GM23248 (cell line): Measurements from ENCODE around the gene SRRT.

Source experiments
- EZH2 ChIP-seq: fragments of 200-600 bp; sonication (generic); IDR thresholded peaks from 2 replicates; pipeline ENCODE4 v1.6.1; 2018; ENCODE audit warnings: antibody characterized with exemption, mild to moderate bottlenecking; ENCODE audit not compliant: insufficient read depth, poor library complexity, severe bottlenecking
- EZH2phosphoT487 ChIP-seq: fragments of 200-600 bp; sonication (generic); IDR thresholded peaks from 2 replicates; pipeline ENCODE4 v1.6.1; 2018; ENCODE audit warnings: antibody characterized with exemption, moderate library complexity, mild to moderate bottlenecking, low read depth; ENCODE audit not compliant: insufficient read depth

DNA sequence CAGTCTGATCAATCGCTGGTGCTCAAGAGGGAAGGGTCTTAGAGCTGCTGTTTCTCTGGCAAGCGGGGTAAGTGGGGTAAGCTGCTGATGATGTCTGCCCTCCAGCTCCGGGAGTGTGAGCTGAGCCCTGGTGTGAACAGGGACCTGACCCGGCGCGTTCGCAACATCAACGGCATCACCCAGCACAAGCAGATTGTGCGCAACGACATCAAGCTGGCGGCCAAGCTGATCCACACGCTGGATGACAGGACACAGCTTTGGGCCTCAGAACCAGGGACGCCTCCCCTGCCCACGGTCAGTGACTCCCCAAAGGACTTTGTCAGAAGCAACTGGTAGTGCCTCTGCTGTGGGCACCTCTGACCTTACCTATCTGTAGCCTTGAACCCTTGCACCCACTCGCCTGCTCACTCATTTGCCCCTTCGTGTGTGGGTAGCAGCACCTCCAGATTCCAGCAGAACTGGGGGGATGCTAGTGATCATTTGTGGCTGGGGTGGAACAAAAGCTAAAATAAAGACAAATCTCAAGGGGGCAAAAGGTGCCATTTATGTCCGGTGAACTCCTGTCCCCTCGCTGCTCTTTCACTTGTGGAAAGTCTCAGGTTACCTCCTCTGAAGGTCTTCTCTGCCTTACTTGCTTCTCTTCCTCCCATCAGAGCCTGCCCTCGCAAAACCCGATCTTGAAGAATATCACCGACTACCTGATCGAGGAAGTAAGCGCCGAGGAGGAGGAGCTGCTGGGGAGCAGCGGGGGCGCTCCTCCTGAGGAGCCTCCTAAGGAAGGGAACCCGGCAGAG, 11.4 kb downstream of the SRRT start:
- TF ChIP-seq EZH2 (no peak), EZH2phosphoT487 (no peak)
